Activated CD4-positive, alpha-beta T cell treated with anti-CD3 and anti-CD28 coated beads for 1 hour (primary cell): ENCODE results near the gene ZNF681.
"Not testable (repeated sequence)": the region's sequence is repeated elsewhere in the genome, so short reads cannot be mapped to it uniquely, and the experiment has no call there.

Experiments used
- DNase-seq: peaks from one replicate; pipeline ENCODE4 v3.0.0-alpha.2; 2020

Gene ZNF681

DNA sequence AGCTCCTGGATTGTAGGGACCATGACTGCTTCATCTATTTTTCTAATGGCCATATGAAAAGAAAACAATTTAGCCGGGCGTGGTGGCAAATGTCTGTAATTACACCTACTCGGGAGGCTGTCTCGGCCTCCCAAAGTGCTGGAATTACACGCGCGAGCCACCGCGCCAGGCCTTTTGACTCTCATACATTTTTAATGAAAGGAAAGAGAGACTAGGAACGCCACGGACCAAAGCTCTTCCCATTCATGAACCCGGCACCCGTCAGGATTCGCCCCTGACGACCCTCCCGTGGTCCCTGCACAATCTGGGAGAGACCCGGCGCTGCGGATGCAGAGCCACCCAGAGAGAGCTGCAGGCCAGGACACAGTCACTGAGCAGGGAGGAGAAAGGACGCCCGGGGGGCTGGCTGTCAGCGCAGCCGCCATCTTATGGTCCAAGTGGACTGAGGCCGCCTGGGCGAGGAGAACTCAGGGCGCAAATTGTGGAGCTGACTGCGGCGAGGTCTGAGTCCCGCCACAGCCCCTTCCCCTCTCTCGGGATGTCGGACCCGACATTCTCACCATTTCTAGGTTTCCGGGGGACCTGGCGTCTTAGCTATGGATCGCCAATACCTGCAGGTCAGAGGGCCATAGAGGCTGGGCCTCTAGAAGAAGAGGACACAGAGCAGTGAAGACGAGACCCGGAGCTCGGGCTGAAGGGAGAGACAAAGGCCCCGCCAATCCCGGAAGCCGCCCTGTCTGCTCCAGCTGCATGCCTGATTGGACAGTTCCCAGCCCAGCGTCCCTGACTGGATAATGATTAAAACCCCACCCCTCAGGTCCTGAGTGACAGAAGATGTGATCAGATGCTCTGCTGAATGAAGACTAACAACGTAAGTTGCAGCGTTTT, at the start of gene ZNF681:
Gene ZNF681, minus strand, starts transcription at position 705 of the 888 bp plus-strand sequence. Its CDS starts 142 bp downstream, at position 563.
- peak; percentile 75 for DNase-seq

DNA sequence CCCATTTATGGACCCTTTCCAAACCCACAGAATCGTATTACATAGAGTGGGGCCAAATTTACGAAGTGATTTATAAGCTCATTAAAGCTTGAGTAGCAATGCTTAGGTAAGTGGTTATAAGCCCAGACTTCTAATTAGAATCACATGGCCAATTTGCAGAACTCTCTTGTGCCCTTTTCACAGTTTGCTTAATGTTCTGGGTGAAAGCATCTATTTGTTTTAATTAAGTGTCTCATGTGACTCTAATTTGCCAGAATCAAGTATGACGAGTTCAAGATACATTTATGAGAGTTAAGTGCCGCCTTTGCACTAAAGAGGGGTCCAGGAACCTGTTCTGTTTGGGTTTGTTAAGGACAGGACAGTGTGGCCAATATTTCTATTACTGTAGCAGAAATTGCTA, 46.0 kb upstream of the ZNF681 start:
- no peak for DNase-seq

DNA sequence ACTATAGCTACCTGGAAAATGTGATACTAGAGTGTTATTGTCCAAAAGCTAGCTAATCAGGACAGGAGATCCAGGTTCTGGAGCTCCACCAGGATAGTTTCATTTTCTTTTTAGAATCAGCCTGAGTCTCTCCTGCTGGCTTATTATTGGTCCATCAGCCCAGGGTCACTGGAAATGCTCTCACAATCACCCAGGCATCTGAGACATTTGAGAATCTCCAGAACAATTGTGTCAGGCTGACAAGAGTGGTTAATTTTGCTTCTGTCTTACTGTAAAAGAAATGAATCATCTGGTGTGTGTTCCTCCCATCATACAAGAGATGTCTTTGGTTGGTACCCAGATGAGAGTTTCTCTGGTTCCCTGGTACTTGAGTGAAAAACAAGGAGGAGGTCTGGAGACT, 43.6 kb upstream of the ZNF681 start:
- DNase-seq = no peak

DNA sequence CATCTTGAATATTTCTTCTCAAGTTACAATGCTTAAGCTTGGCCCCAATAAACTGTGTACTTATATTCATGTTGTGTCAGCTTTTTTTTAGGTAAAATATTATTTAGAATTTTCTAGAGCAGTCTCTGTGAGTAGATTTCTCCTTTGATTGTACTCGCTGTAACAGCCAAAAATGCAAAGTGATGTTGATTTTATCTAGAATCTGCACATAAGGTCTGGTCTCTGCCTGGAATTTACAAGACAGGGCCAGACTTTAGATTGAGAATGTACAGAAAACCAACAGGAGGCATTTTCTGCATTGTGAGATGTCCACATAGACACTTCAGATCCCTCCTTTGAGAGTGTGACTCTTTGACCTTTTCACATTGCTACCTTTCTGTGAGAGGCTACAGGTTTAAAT, 43.1 kb upstream of the ZNF681 start:
- no peak for DNase-seq

DNA sequence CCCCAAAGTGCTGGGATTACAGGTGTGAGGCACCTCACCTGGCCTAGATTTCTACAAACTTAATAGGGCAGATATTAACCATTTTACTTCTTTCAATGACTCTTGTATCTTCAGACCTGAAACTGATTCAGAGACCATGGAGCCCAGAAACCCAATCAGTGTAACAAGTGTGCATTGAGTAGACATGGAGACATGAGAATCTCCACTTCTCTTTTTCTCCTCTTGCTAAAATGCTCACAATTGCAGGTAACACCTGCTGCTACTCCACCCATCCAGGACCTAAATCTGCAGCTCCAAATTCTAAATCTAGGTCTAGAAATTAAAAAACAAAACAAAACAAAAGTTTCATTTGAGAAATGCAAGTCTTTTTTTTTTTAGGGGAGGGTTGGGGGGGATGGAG, 42.2 kb upstream of the ZNF681 start:
- no peak for DNase-seq

DNA sequence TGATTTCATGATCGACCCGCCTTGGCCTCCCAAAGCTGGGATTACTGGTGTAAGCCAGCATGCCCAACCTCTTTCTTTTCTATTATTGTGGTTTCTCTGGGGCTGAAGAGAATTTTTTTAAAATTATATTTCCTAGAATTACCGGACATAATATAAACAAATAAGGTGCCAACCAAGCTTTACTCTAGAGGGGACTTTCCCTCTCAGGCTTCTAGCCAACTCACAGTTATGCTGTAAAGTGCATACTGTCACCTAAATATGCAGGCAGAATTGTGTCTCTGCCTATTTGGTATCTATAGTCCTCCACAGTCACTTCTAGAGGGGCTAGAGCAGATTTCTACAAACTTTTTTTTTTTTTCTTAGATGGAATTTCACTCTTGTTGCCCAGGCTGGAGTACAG, 41.6 kb upstream of the ZNF681 start:
- DNase-seq = no peak

DNA sequence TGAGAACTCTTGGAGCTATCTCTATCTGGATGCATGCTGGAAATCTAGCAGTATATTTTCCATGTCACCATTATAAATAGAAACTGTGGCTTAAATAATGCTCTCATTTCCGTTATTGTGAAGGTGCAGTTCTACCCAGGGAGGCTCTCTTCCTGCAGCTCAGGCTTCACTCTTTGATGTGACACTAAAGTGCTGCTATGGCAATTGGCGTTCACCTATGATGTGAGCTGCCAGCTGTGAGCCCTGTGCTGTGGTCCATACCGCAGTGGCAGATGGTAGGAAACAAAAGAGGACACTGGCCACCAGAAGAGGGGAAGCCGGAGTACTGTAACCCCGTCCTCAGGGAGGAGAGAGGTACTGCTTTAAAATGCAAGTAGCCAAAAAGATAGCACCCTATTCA, 40.6 kb upstream of the ZNF681 start:
- DNase-seq = peak; percentile 11

DNA sequence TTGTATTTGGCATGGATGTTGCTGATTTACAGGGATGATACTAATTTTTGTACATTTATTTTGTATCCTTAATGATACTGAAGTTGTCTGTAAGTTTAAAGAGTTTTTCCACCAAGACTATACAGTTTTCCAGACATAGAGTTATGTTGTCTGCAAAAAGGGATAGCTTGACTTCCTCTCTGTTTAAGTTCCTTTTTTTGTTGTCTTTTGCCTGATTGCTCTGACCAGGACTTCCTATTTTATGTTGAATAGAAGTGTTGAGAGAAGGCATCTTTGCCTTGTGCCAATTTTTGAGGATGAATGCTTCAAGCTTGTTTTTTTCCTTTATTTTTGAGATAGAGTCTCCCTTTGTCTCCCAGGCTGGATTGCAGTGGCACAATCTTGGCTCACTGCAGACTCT, 36.8 kb upstream of the ZNF681 start:
- no peak for DNase-seq

DNA sequence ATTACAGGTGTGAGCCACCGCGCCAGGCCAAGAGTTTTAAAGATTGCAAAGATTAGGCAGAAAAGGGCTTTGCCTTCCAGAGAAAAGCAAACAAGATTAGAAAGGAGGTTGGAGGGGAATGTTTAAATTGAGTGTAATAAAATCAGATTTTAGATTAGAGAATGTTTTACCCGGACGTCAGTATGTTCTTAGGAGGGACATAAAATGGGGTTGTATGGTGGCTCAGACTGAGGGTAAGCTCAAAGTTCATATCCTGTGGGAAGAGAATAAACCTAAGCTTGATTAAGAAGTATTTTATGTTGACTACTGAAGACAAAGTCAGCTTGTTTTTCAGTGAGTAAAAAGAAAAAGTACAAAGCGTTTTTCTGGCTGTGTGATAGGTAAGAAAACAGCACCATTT, 34.1 kb upstream of the ZNF681 start:
- DNase-seq = no peak

DNA sequence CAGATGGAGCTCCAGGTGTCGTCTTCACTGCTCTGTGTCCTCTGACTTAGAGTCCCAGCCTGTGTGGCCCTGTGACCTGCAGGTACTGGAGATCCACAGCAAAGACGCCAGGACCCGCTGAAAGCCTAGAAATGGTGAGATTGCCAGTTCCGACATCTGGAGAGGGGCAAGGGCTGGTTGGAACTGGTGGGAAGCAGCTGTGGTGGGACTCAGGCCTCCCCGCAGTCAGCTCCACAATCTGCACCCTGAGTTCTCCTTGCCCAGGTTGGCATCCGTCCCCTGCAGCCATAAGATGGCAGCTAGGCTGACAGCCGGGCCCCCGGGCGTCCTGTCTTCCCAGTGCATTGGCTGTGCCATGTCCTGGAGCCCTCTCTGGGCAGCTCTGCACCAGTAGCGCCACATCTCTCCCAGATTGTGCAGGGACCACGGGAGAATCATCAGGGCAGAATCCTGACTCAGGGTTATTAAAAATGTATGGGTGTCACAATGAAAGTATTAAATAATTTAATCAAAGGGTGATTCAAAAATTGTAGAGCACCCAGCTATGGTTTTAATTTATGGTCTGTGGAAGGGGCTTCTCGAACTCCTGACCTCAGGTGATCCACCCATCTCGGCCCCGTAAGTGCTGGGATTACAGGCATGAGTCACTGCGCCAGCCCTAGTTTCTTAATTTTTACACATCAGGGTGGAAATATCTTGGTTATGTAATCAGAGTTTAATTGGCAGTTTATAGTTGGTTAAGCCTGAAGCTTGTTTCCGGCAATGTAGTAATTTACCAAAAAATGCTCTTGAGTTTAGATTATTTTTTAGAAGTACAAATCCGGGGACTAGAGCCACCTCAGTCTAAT, 32.2 kb upstream of the ZNF681 start:
- no peak for DNase-seq

DNA sequence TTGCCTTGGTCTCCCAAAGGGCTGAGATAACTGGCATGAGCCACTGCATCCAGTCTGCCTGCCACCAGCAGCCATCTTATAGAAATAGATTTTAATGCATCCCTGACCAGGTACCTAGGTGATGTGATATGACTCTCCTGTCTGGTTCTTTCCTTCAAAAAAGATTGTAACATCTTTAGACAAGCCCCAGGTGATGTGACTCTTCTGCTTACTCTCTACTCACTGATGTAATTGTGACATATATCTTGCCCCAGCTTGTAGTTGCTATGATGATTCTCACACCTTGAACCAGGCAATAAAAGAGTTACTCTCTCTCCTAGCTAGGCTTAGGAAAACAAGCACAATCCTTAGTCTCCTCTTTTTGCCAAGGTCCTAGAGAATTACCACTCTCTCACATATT, 30.6 kb upstream of the ZNF681 start:
- DNase-seq = no peak

DNA sequence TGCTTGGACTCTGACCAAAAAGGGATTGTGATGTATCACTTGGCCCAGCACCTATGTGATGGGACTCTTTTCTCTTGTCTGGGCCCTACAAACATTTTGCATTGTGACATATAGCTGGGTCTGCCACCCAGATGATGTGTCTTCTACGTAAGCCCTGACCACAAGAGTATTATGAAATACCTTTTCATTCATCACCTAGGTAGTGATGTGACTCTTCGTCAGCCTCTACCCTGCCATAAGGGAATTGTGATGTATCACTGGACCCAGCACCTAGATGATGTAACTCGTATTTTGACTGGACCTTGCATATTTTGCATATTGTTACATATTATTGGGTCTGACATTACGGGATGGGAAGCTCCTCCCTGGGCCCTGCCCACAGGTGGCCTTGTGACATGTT, 29.7 kb upstream of the ZNF681 start:
- DNase-seq = no peak

DNA sequence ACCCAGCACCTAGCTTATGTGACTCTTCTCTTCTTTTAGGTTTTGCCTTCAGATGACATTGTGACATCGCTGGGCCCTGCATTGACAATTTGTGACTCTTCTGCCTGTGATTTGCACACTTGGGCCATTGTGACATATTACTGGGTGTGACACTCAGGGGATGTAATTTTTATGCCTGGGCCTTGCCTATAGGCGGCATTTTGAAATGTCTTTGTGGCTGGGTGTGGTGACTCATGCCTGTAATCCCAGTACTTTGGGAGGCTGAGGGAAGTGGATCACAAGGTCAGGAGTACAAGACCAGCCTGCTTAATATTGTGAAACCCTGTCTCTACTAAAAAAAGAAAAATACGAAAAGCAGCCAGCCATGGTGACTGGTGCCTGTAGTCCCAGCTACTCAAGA, 28.4 kb upstream of the ZNF681 start:
- no peak for DNase-seq

DNA sequence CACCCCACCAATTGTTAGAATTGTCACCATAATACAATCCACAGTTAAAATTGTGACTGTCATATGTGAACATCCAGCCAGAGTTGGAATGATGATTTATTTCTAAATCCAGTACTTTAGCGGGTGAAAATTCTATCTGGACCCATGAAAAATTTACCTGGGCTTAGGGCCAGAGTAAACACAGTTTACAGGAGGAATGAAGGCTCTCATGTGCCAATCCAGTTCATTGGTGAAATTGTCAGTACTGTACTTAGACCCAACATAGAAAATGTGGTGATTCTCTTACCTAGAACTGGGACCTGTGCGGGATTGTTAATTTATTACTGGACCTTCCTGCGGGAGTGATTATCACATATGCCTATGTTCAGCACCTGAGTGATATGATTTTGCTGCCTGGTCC, 27.3 kb upstream of the ZNF681 start:
- no peak for DNase-seq

DNA sequence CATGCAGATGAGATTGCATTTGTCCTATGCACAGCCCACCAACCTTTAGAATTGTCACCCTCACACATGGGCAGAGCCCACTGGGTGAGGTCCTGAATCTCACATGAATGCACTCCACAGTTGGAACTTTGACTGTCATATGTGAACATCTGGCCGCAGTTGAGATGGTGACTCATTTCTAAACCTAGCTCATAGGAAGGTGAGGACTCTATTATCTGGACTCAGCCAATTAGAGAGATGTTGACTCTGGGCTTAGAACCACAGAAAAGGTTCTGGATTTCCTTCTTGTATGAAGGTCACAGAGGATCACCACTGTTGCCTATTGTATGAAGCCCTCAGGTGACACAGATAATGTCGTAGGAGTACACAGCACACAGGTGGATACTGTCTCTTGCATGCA, 25.6 kb upstream of the ZNF681 start:
- no peak for DNase-seq

DNA sequence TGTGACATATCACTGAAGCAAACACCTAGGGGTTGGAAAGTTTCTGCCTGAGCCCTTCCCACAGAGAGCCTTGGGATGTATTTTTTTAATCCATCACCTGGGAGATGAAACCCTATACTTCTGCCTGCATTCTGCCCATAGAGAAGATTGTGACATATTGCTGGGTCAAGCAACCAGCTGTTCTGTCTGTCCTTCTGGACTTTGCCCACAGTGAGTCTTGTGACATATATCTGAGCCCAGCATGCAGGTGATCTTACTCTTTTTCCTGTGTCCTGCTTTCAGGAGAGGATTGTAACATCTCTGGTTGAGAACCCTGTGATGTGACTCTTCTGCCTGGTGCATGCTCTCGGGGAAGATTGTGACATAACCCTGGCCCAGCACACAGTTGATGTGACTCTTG, 24.9 kb upstream of the ZNF681 start:
- no peak for DNase-seq

DNA sequence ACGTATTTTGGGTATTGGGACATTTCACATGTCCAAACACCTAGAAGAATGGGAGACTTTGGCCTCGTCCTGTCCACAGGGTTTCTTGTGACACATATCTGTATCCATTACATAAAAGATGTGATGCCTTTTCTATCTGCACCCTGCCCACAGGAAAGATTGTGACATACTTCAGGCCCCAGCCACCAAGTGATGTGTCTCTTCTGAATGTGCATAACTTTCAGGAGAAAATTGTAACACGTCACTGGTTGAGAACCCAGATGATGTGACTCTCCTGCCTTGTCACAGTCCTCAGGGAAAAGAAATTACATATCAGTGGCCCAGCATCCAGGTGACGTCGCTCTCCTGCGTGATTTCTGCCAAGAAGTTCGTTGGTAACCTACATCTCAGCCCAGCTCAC, 21.0 kb upstream of the ZNF681 start:
- DNase-seq = no peak

DNA sequence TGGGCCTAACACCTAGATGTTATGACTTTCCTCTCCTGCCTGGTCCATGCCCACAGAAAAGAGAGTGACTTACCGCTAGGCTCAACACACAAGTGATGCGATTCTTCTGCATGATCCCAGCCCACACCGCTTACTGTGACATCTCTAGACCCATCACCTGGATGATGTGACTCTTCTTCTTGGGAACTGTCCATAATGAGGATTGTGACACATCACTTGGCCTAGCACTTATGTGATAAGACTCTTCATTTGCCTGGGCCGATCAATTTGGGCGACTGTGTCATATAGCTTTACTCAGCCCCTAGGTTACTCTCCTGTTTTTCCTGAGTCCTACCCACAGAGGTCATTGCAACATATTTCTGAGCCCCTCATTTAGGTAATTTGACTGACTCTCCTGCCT, 19.9 kb upstream of the ZNF681 start:
- DNase-seq = no peak

DNA sequence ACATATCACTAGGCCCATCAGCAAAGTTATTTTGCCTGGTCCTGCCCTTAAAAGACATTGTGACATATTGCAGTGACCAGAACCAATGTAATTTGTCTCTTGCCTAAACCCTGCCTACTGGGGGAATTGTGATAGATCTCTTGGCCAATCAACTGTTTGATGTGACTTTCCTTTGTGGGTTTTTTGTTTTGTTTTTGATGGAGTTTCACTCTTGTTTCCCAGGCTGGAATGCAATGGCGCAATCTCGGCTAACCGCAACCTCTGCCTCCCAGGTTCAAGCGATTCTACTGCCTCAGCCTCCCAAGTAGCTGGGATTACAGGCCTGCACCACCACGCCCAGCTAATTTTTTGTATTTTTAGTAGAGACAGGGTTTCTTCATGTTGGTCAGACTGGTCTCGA, 19.3 kb upstream of the ZNF681 start:
- DNase-seq = not testable (repeated sequence)

DNA sequence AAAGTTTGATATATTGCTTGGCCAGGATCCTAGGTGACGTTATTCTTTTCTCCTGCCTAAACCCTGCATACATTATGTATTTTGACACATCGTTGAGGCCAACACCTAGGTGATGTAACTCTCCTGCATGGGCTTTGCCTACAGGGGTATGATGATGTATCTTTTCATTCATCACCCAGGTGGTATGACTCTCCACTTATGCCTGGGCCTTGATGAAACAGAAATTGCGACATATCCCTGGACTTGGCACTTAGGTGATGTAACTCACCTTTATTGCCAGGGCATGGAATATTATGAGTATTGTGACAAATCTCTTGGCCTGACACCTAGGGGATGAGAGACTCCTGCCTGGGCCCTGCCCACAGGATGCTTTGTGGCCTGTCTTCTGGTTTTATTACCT, 18.5 kb upstream of the ZNF681 start:
- DNase-seq = no peak

DNA sequence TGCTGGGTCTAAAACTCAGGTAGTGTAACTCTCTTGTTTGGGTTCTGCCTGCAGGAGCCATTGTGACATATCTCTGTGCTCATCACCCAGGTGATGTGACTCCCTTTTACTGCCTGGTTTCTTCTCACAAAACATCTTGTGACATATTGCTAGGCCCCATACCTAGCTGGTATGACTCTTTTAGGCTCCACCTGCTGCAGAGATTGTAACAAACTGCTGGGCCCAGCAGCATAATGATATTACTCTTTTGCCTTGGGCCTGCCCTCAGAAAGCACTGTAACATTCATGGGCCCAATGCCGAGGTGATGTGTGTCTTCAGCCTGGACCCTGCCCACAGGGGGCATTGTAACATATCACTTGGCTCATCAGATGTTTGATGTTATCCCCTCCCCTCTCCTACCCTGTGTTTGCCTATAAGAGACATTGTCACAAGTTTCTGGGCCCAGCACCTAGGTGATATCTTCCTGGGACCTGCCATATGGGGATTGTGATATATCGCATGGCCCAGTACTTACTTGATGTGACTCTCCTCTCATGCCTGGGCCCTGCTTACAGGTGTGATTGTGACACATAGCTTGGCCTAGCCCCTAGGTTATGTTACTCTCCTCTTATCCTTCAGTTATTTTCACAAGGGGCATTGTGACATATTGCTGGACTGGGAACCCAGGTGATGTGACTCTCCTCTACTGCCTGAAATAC, 18.0 kb upstream of the ZNF681 start:
- DNase-seq = no peak

DNA sequence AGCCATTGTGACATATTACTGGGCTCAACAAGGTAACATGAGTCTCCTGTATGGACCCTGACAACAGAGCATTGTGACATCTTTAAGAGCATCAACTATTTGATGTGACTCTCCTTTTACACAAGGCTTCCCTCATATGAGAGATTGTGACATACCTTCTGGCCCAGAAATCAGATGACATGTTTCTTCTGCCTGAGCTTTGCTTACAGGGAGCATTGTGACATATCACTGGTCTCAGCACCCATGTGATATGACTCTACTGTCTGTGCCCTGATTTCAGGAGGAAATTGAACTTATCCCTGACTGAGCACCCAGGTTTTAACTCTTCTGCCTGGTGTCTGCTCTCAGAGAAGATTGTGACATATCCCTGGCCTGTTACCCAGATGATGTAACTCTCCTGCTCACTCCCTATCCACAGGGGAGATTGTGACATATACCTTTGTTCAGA, 15.9 kb upstream of the ZNF681 start:
- no peak for DNase-seq

DNA sequence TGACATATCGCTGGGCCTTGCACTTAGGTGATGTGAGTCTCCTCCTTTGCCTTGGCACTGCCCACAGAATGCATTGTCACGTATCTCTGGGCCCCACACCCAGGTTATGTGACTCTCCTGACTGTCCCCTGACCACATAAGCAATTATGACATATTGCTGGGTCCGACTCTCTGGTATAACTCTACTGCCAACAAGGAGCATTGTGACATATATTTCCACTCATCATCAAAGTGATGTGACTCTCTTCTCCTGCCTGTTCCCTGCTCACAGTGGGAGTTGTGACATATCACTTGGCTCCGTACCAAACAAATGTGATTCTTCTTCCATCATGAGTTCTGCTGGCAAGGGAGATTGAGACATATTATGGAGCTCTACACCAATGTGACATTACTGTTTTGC, 15.4 kb upstream of the ZNF681 start:
- no peak for DNase-seq

DNA sequence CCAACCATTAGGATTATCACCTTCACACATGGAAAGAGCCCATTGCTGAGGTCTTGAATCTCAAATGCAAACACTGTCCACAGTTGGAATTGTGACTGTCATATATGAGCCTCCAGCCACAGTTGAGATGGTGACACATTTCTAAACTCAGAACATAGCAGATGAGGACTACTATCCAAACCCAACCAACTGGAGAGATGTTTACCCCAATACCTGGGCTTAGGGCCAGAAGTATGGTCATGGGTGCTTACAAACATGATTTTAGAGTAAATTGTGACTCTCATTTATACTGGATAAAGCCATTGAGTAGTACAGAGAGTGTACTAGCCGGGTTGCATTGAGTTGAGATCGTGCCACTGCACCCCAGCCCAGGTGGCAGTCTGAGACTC, 14.0 kb upstream of the ZNF681 start:
- DNase-seq = no peak
